Mesothelial cell of epicardium (in vitro differentiated cells): Measurements from ENCODE around the gene PLET1. TPM values are rescaled to one million over a fixed set of nuclear protein-coding genes. Genes with fewer than 3 reads are reported as not detected.

Experiments used
- DNase-seq, 2 experiments: peaks; one replicate each; pipeline ENCODE4 v3.0.0; 2021; ENCODE audit warnings: low spot score in 2 of 2; ENCODE audit not compliant: unreplicated experiment in 2 of 2
- H3K27ac Mint-ChIP-seq: 2 replicates; pipeline ENCODE4 v1.8.0; 2021; ENCODE audit warnings: mixed read lengths
- H3K27me3 Mint-ChIP-seq: 2 replicates; pipeline ENCODE4 v1.8.0; 2021; ENCODE audit warnings: low read depth, mixed read lengths
- H3K36me3 Mint-ChIP-seq: 2 replicates; pipeline ENCODE4 v1.8.0; 2021; ENCODE audit warnings: mixed read lengths
- H3K4me1 Mint-ChIP-seq: 2 replicates; pipeline ENCODE4 v1.8.0; 2021; ENCODE audit warnings: mixed read lengths
- H3K4me3 Mint-ChIP-seq: 2 replicates; pipeline ENCODE4 v1.8.0; 2021; ENCODE audit warnings: mild to moderate bottlenecking, moderate library complexity, mixed read lengths
- H3K9me3 Mint-ChIP-seq: 2 replicates; pipeline ENCODE4 v1.8.0; 2021; ENCODE audit warnings: mixed read lengths
- total RNA-seq: library from RNA; stranded (reverse); gene quantifications from 3 replicates; pipeline ENCODE4 v1.2.1, GENCODE V29; 2021
- TF ChIP-seq, protein P1 (sequence below): fragments of 200-600 bp; sonication (generic); IDR thresholded peaks from one replicate; pipeline ENCODE4 v1.5.0; 2021; ENCODE audit warnings: antibody characterized with exemption; ENCODE audit not compliant: unreplicated experiment

Gene PLET1
- total RNA-seq, 1 donor from 2014 or later: not detected

DNA sequence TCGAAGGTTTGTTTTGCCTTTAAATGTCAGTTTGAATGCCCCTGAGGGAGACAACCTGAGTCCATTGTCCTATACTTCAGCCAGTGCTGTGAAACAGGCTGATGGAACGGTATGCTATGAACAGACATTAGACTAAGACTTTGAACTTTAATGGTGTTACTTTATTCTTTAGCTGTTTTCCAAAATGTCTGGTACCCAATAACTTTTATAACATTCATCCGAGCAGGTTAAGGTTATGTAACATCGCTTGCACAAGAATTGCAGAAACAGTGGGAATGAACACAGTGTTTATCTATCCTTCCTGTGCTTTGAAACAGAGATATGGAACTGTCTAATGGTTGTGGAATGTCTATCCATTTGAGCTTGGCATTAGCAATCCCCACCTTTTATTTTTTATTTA lies 46.9 kb downstream of the PLET1 start:
- Mint-ChIP-seq H3K27me3 (no peaks in the 10 kb centered on the region), H3K36me3 (peaks cover 21% of the 10 kb centered on the region), H3K4me3 (no peak overlapping the region), H3K27ac (no peak overlapping the region), H3K9me3 (no peaks in the 10 kb centered on the region), H3K4me1 (no peaks in the 10 kb centered on the region)
- TF ChIP-seq, protein P1, sequence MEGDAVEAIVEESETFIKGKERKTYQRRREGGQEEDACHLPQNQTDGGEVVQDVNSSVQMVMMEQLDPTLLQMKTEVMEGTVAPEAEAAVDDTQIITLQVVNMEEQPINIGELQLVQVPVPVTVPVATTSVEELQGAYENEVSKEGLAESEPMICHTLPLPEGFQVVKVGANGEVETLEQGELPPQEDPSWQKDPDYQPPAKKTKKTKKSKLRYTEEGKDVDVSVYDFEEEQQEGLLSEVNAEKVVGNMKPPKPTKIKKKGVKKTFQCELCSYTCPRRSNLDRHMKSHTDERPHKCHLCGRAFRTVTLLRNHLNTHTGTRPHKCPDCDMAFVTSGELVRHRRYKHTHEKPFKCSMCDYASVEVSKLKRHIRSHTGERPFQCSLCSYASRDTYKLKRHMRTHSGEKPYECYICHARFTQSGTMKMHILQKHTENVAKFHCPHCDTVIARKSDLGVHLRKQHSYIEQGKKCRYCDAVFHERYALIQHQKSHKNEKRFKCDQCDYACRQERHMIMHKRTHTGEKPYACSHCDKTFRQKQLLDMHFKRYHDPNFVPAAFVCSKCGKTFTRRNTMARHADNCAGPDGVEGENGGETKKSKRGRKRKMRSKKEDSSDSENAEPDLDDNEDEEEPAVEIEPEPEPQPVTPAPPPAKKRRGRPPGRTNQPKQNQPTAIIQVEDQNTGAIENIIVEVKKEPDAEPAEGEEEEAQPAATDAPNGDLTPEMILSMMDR: no peak
- no peak for DNase-seq

DNA sequence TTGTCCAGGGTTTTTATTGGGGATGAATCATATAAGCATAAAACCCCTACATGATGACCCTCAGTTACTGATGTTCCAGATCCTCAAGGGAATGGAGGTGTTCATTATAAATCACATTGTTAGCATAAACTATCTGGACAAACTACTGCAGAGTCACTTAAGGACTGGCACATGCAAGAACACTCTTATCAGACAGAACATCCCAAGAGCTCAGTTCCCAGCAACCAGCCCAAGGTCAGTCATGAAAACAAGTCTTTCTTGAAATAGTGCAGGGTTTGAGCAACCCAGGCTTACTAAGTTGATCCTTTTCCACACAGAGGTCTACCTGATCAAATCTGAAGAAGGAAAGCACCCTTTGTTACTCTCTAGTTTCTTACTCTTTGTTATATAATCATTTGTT lies 48.0 kb downstream of the PLET1 start:
- TF ChIP-seq, protein P1: no peak
- no peak overlapping the region for H3K27ac Mint-ChIP-seq
- peaks cover 20% of the 10 kb centered on the region for H3K36me3 Mint-ChIP-seq
- no peaks in the 10 kb centered on the region for H3K4me1 Mint-ChIP-seq
- no peak overlapping the region for H3K4me3 Mint-ChIP-seq
- no peaks in the 10 kb centered on the region for H3K9me3 Mint-ChIP-seq
- no peaks in the 10 kb centered on the region for H3K27me3 Mint-ChIP-seq
- DNase-seq: no peak

DNA sequence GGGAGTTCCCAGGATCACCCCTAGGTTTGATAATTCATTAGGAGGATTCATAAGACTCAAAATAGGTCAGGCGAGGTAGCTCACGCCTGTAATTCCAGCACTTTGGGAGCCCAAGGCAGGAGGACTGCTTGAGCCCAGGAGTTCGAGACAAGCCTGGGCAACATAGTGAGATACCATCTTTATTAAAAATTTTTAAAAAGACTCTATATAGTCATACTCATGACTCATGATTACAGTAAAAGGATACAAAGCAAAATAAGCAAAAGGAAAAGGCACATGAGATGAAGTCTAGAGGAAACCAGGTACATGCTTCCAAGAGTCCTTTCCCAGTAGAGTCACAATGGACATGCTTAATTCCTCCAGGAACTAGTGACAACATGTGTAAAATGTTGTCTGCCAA lies 48.4 kb downstream of the PLET1 start:
- Mint-ChIP-seq H3K27me3 (no peaks in the 10 kb centered on the region), H3K27ac (no peak overlapping the region), H3K4me1 (no peaks in the 10 kb centered on the region), H3K4me3 (no peak overlapping the region), H3K36me3 (peaks cover 19% of the 10 kb centered on the region), H3K9me3 (no peaks in the 10 kb centered on the region)
- DNase-seq: no peak
- TF ChIP-seq, protein P1: no peak

DNA sequence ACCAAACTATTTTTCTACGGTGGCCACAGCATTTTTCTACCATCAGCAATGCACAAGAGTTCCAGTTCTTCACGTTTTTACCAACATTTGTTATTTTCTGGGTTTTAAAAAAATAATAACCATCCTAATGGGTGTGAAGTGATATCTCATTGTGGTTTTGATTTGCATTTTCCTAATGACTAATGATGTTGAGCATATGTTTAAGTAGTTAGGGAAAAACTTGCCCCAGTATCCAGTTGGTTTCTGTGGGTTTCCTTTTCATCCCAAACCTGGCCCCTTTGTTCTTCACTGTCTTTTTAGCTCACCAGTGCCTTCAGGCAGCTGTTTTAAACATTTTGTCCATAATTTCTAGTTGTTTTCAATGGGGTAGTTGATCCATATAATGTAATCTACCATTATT lies 49.1 kb downstream of the PLET1 start:
- Mint-ChIP-seq H3K4me1 (no peaks in the 10 kb centered on the region), H3K27me3 (no peaks in the 10 kb centered on the region), H3K4me3 (no peak overlapping the region), H3K9me3 (peaks cover 4% of the 10 kb centered on the region), H3K27ac (no peak overlapping the region), H3K36me3 (peaks cover 23% of the 10 kb centered on the region)
- no peak for DNase-seq
- TF ChIP-seq, protein P1: no peak

DNA sequence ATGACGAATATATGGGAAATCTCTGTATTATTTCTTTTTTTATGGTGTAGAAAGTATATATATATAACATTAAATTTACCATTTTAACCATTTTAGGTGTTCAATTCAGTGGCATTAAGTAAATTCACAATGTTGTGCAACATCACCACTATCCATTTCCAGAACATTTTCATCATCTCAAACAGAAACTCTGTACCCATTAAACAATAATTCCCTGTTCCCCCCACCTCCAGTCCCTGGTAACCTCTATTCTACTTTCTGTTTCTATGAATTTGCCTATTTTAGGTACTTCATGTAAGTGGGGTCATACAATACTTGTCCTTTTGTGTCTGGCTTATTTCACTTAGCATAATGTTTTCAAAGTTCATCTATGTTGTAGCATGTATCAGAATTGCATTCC lies 49.8 kb downstream of the PLET1 start:
- no peaks in the 10 kb centered on the region for H3K27me3 Mint-ChIP-seq
- DNase-seq: no peak

More for the DNA sequence above, 49.8 kb downstream of the PLET1 start:
- Mint-ChIP-seq H3K4me3 (no peak overlapping the region), H3K9me3 (peaks cover 4% of the 10 kb centered on the region), H3K4me1 (no peaks in the 10 kb centered on the region), H3K27ac (no peak overlapping the region), H3K36me3 (peaks cover 21% of the 10 kb centered on the region)
- TF ChIP-seq, protein P1: no peak
